DOHH2 (cell line): ENCODE measurements around the gene CMIP.

Experiments used
- CTCF ChIP-seq: fragments of 200-600 bp; sonication (generic); IDR thresholded peaks from one replicate; pipeline ENCODE4 v1.5.1; 2014; ENCODE audit warnings: antibody characterized with exemption, mild to moderate bottlenecking, low read depth, low read length; ENCODE audit not compliant: poor library complexity, severe bottlenecking
- EZH2phosphoT487 ChIP-seq: fragments of 200-600 bp; sonication (generic); IDR thresholded peaks from 2 replicates; pipeline ENCODE4 v1.6.1; 2017; ENCODE audit warnings: borderline replicate concordance, mild to moderate bottlenecking, antibody characterized with exemption, low read length, moderate library complexity, mixed read lengths

- no peak for TF ChIP-seq CTCF
- no peak for TF ChIP-seq EZH2phosphoT487
Measured at GRCh38 chr16:81684901-81685300, 240.3 kb downstream of the CMIP start.
